OCI-LY7 (cell line): ENCODE data around the gene CCDC187. TPM values are rescaled to one million over a fixed set of nuclear protein-coding genes. Genes with fewer than 3 reads are reported as not detected.

Source experiments
- BruUV-seq: library from RNA; stranded (reverse); fragments of 400-500 nt; replicated peaks from 2 replicates; lab custom pipeline; 2021; lab: Mats Ljungman, UMichigan
- CTCF ChIA-PET: fragments of 300-600 bp; sonication (Branson Sonifier 250); formaldehyde crosslinking; loops from one replicate; lab custom pipeline; 2022; ENCODE audit warnings: antibody characterized with exemption; ENCODE audit not compliant: unreplicated experiment; lab: Charles Lee
- POLR2A ChIA-PET: fragments of 300-600 bp; sonication (Branson Sonifier 250); formaldehyde crosslinking; loops from one replicate; lab custom pipeline; 2022; ENCODE audit warnings: antibody characterized with exemption; lab: Charles Lee
- DNase-seq: peaks from one replicate; pipeline ENCODE4 v3.0.0-alpha.2; 2015; ENCODE audit warnings: low spot score
- H2AFZ ChIP-seq: fragments of 200-600 bp; sonication (generic), shearing (Covaris generic); 2 replicates; pipeline ENCODE4 v1.6.1; 2014; ENCODE audit warnings: mild to moderate bottlenecking, antibody characterized with exemption, low read length, moderate library complexity
- H3K27ac ChIP-seq: fragments of 200-600 bp; sonication (generic); 2 replicates; pipeline ENCODE4 v1.5.1; 2014; ENCODE audit warnings: mixed run types, low read depth, mild to moderate bottlenecking, moderate library complexity, low read length, inconsistent platforms; ENCODE audit not compliant: poor library complexity, severe bottlenecking
- H3K36me3 ChIP-seq: fragments of 200-600 bp; sonication (generic); 2 replicates; pipeline ENCODE4 v1.6.1; 2014; ENCODE audit warnings: mild to moderate bottlenecking, antibody characterized with exemption, low read length, moderate library complexity, mixed read lengths; ENCODE audit not compliant: insufficient read depth
- H3K4me1 ChIP-seq: fragments of 200-600 bp; sonication (generic); 2 replicates; pipeline ENCODE4 v1.5.1; 2014; ENCODE audit warnings: mild to moderate bottlenecking, low read length; ENCODE audit not compliant: insufficient read depth, poor library complexity, severe bottlenecking
- H3K4me2 ChIP-seq: fragments of 200-600 bp; sonication (generic); 2 replicates; pipeline ENCODE4 v1.6.1; 2014; ENCODE audit warnings: mild to moderate bottlenecking, low read length
- H3K4me3 ChIP-seq: fragments of 200-600 bp; sonication (generic); 2 replicates; pipeline ENCODE4 v1.5.1; 2014; ENCODE audit warnings: mild to moderate bottlenecking, low read depth, low read length; ENCODE audit not compliant: poor library complexity, severe bottlenecking
- H3K79me2 ChIP-seq: fragments of 200-600 bp; sonication (generic); 2 replicates; pipeline ENCODE4 v1.6.1; 2016; ENCODE audit warnings: low read depth, mild to moderate bottlenecking, low read length, moderate library complexity, mixed read lengths; ENCODE audit not compliant: insufficient read depth
- H3K9me2 ChIP-seq: fragments of 200-600 bp; sonication (generic); 2 replicates; pipeline ENCODE4 v1.6.1; 2016; ENCODE audit warnings: mild to moderate bottlenecking, low read length, mixed read lengths; ENCODE audit not compliant: insufficient read depth
- H3K9me3 ChIP-seq: fragments of 200-600 bp; sonication (generic); 2 replicates; pipeline ENCODE4 v1.6.1; 2014; ENCODE audit warnings: mild to moderate bottlenecking, mixed run types, low read length, mixed read lengths
- H4K20me1 ChIP-seq: fragments of 200-600 bp; sonication (generic); 2 replicates; pipeline ENCODE4 v1.6.1; 2014; ENCODE audit warnings: mild to moderate bottlenecking, antibody characterized with exemption, low read length, moderate library complexity, mixed read lengths; ENCODE audit not compliant: insufficient read depth
- CTCF ChIP-seq: fragments of 200-600 bp; sonication (generic); conservative IDR thresholded peaks from 2 replicates; pipeline ENCODE4 v1.5.1; 2014; ENCODE audit warnings: mild to moderate bottlenecking, antibody characterized with exemption, low read length, moderate library complexity, mixed read lengths
- EZH2phosphoT487 ChIP-seq: fragments of 200-600 bp; sonication (generic); IDR thresholded peaks from 2 replicates; pipeline ENCODE4 v1.6.1; 2018; ENCODE audit warnings: low read depth, borderline replicate concordance, mild to moderate bottlenecking, mixed run types, antibody characterized with exemption, low read length, moderate library complexity, mixed read lengths
- intact Hi-C: fragments of 100-400 bp; cut with micrococcal nuclease; formaldehyde crosslinking; loops from one replicate; pipeline ENCODE4 v1.10.0; 2022; ENCODE audit not compliant: unreplicated experiment
- total RNA-seq, 2 experiments: library from RNA; depleted of rRNA in 1 of 2; stranded (reverse); fragments of >200 nt in 1 of 2; shearing (Covaris generic) in 1 of 2; gene quantifications; 2 replicates each; pipeline ENCODE4 v1.2.3, GENCODE V29; 2014 to 2022

Gene CCDC187
- total RNA-seq, 2 experiments from 2014 or later = not detected

GRCh38 chr9:136331556-136332481 is 27.9 kb upstream of the CCDC187 start:
- Histone ChIP-seq H3K27ac (no peak overlapping the region), H3K79me2 (no peaks in the 10 kb centered on the region), H3K36me3 (no peaks in the 10 kb centered on the region), H2AFZ (no peak overlapping the region), H3K9me2 (no peaks in the 10 kb centered on the region), H3K9me3 (no peaks in the 10 kb centered on the region), H3K4me3 (no peak overlapping the region), H4K20me1 (no peaks in the 10 kb centered on the region), H3K4me1 (no peaks in the 10 kb centered on the region), H3K4me2 (no peak overlapping the region)
- POLR2A ChIA-PET = no interaction called here
- no TSS peak for BruUV-seq
- no peak for DNase-seq
- no peak for TF ChIP-seq CTCF
- TF ChIP-seq EZH2phosphoT487 = no peak
- intact Hi-C loops = no loop called here
- CTCF ChIA-PET = no interaction called here

- Histone ChIP-seq H3K4me3 (no peak overlapping the region), H3K4me1 (no peaks in the 10 kb centered on the region), H4K20me1 (no peaks in the 10 kb centered on the region), H2AFZ (no peak overlapping the region), H3K4me2 (no peak overlapping the region), H3K79me2 (no peaks in the 10 kb centered on the region), H3K36me3 (no peaks in the 10 kb centered on the region), H3K27ac (no peak overlapping the region), H3K9me2 (no peaks in the 10 kb centered on the region), H3K9me3 (no peaks in the 10 kb centered on the region)
- no TSS peak for BruUV-seq
- TF ChIP-seq EZH2phosphoT487 (no peak), CTCF (no peak)
- POLR2A ChIA-PET = no interaction called here
- CTCF ChIA-PET = no interaction called here
- intact Hi-C loops = no loop called here
- no peak for DNase-seq
Observed at GRCh38 chr9:136331030-136331429, 27.1 kb upstream of the CCDC187 start.

GRCh38 chr9:136330406-136330990 is 26.6 kb upstream of the CCDC187 start:
- no TSS peak for BruUV-seq
- H3K4me2 ChIP-seq = no peak overlapping the region
- no peaks in the 10 kb centered on the region for H3K9me2 ChIP-seq
- ChIA-PET POLR2A (no interaction called here), CTCF (no interaction called here)
- H3K36me3 ChIP-seq = no peaks in the 10 kb centered on the region
- H2AFZ ChIP-seq = no peak overlapping the region
- no peak for TF ChIP-seq EZH2phosphoT487
- no peak for TF ChIP-seq CTCF
- H3K9me3 ChIP-seq = no peaks in the 10 kb centered on the region
- no peak overlapping the region for H3K27ac ChIP-seq
- DNase-seq = no peak
- no peaks in the 10 kb centered on the region for H4K20me1 ChIP-seq
- no peaks in the 10 kb centered on the region for H3K4me1 ChIP-seq
- no peak overlapping the region for H3K4me3 ChIP-seq
- intact Hi-C loops = no loop called here
- no peaks in the 10 kb centered on the region for H3K79me2 ChIP-seq
